SK-N-SH (cell line): ENCODE results near the gene TMEM109. TPM values are rescaled to one million over a fixed set of nuclear protein-coding genes. Genes with fewer than 3 reads are reported as not detected.
A peak's percentile ranks its signal among the peaks of the same experiment; 100 is the strongest.

Experiments
- CTCF ChIA-PET: fragments of 300-600, 350-600 bp; formaldehyde crosslinking; extraction: SDS; loops from one replicate; lab custom pipeline; 2021; lab: Yijun Ruan, JAX
- POLR2A ChIA-PET: fragments of 350-600 bp; sonication (Branson Sonifier 250); formaldehyde crosslinking; extraction: SDS; loops from one replicate; lab custom pipeline; 2020; ENCODE audit warnings: antibody characterized with exemption, inconsistent platforms; lab: Yijun Ruan, JAX
- DNase-seq: peaks from one replicate; pipeline ENCODE4 v3.0.0; 2012
- H2AFZ ChIP-seq: fragments of 200-600 bp; sonication (generic); 2 replicates; pipeline ENCODE4 v1.8.1; 2016; ENCODE audit warnings: antibody characterized with exemption, mild to moderate bottlenecking, low read depth
- H3F3A ChIP-seq: fragments of 200-600 bp; sonication (generic); replicated peaks from 2 replicates; pipeline ENCODE3; 2016; ENCODE audit warnings: antibody characterized with exemption, mild to moderate bottlenecking; ENCODE audit not compliant: insufficient read depth
- H3K27ac ChIP-seq, 2 experiments: fragments of 200-500 bp in 1 of 2; fragments of 200-600 bp in 1 of 2; sonication (Bioruptor generic) in 1 of 2; sonication (generic), shearing (Covaris generic) in 1 of 2; 2 replicates each; pipeline versions ENCODE4 v1.5.1 to v1.6.1; 2014 to 2016; ENCODE audit warnings: low read depth in 2 of 2, inconsistent platforms in 1 of 2, low read length in 1 of 2, mild to moderate bottlenecking in 1 of 2, mixed read lengths in 1 of 2
- H3K27me3 ChIP-seq: fragments of 200-600 bp; sonication (generic), shearing (Covaris generic); 2 replicates; pipeline ENCODE4 v1.6.1; 2016; ENCODE audit warnings: mixed run types; ENCODE audit not compliant: insufficient read depth
- H3K36me3 ChIP-seq, 2 experiments: fragments of 200-500 bp in 1 of 2; fragments of 200-600 bp in 1 of 2; sonication (Bioruptor generic) in 1 of 2; sonication (generic) in 1 of 2; replicated peaks in 1 of 2; 2 replicates each; pipeline versions ENCODE3 to v1.5.1; 2014 to 2016; ENCODE audit warnings: low read length in 1 of 2, mild to moderate bottlenecking in 1 of 2; ENCODE audit not compliant: insufficient read depth in 2 of 2, control insufficient read depth in 1 of 2
- H3K4me1 ChIP-seq, 2 experiments: fragments of 200-500 bp in 1 of 2; fragments of 200-600 bp in 1 of 2; sonication (Bioruptor generic) in 1 of 2; sonication (generic), shearing (Covaris generic) in 1 of 2; 2 replicates each; pipeline versions ENCODE4 v1.5.1 to v1.6.1; 2014 to 2016; ENCODE audit warnings: low read depth in 1 of 2, low read length in 1 of 2, mixed run types in 1 of 2; ENCODE audit not compliant: insufficient read depth in 2 of 2, control insufficient read depth in 1 of 2
- H3K4me2 ChIP-seq: fragments of 200-600 bp; sonication (generic), shearing (Covaris generic); 2 replicates; pipeline ENCODE4 v1.6.1; 2017; ENCODE audit warnings: mixed run types
- H3K4me3 ChIP-seq, 2 experiments: fragments of 200-500 bp in 1 of 2; fragments of 200-600 bp in 1 of 2; sonication (Bioruptor generic) in 1 of 2; sonication (generic), shearing (Covaris generic) in 1 of 2; 2 replicates each; pipeline versions ENCODE4 v1.5.1 to v1.8.1; 2014 to 2016; ENCODE audit warnings: low read depth in 2 of 2, inconsistent platforms in 1 of 2, low read length in 1 of 2, mild to moderate bottlenecking in 1 of 2, mixed read lengths in 1 of 2, moderate library complexity in 1 of 2
- H3K79me2 ChIP-seq: fragments of 200-600 bp; sonication (generic); 2 replicates; pipeline ENCODE4 v1.8.1; 2017; ENCODE audit warnings: mild to moderate bottlenecking; ENCODE audit not compliant: insufficient read depth
- H3K9ac ChIP-seq: fragments of 200-600 bp; sonication (generic); 2 replicates; pipeline ENCODE4 v1.6.1; 2017; ENCODE audit warnings: mixed run types
- H3K9me2 ChIP-seq: fragments of 200-600 bp; sonication (generic); 2 replicates; pipeline ENCODE4 v1.6.1; 2017; ENCODE audit warnings: mixed run types
- H3K9me3 ChIP-seq: fragments of 200-600 bp; sonication (generic); 2 replicates; pipeline ENCODE4 v1.6.1; 2017; ENCODE audit warnings: mixed run types, mild to moderate bottlenecking, moderate library complexity
- H4K20me1 ChIP-seq: fragments of 200-600 bp; sonication (generic); 2 replicates; pipeline ENCODE4 v1.6.1; 2017; ENCODE audit warnings: mild to moderate bottlenecking, mixed run types; ENCODE audit not compliant: insufficient read depth
- FOSL2 ChIP-seq: IDR thresholded peaks from 2 replicates; pipeline ENCODE4 v1.4.0; 2012; ENCODE audit warnings: low read depth, mild to moderate bottlenecking, moderate library complexity, borderline replicate concordance
- FOXJ3 ChIP-seq: sonication (generic); formaldehyde crosslinking; IDR thresholded peaks from 2 replicates; pipeline ENCODE4 v1.5.1; 2020; ENCODE audit warnings: mild to moderate bottlenecking, missing genetic modification reagents
- FOXM1 ChIP-seq: IDR thresholded peaks from 2 replicates; pipeline ENCODE4 v1.4.0; 2012; ENCODE audit warnings: low read depth, mild to moderate bottlenecking
- GATA2 ChIP-seq: sonication (generic); formaldehyde crosslinking; IDR thresholded peaks from 2 replicates; pipeline ENCODE4 v1.5.0; 2020; ENCODE audit warnings: mild to moderate bottlenecking, missing genetic modification reagents
- JUND ChIP-seq: IDR thresholded peaks from 2 replicates; pipeline ENCODE4 v1.4.0; 2012
- MXI1 ChIP-seq: IDR thresholded peaks from 2 replicates; pipeline ENCODE4 v1.6.1; 2012; ENCODE audit warnings: mild to moderate bottlenecking, low read depth, low read length, improper control_type of control experiment
- NRF1 ChIP-seq: IDR thresholded peaks from 2 replicates; pipeline ENCODE4 v1.6.1; 2012; ENCODE audit warnings: low read depth, mild to moderate bottlenecking, low read length
- POLR2AphosphoS5 ChIP-seq: IDR thresholded peaks from 2 replicates; pipeline ENCODE4 v1.6.1; 2012; ENCODE audit warnings: low read depth, low read length
- RAD21 ChIP-seq: IDR thresholded peaks from 2 replicates; pipeline ENCODE4 v1.6.1; 2012; ENCODE audit warnings: mild to moderate bottlenecking, low read length
- SIN3A ChIP-seq: IDR thresholded peaks from 2 replicates; pipeline ENCODE4 v1.6.1; 2012; ENCODE audit warnings: low read depth, mild to moderate bottlenecking, low read length, moderate library complexity, borderline replicate concordance
- SMC3 ChIP-seq: IDR thresholded peaks from 2 replicates; pipeline ENCODE4 v1.6.1; 2012; ENCODE audit warnings: low read depth, low read length, improper control_type of control experiment
- TAF1 ChIP-seq: IDR thresholded peaks from 2 replicates; pipeline ENCODE4 v1.6.1; 2012; ENCODE audit warnings: low read depth, mild to moderate bottlenecking, low read length, moderate library complexity, borderline replicate concordance
- TCF12 ChIP-seq: IDR thresholded peaks from 2 replicates; pipeline ENCODE4 v1.4.0; 2012
- TEAD4 ChIP-seq: IDR thresholded peaks from 2 replicates; pipeline ENCODE4 v1.4.0; 2012; ENCODE audit warnings: mild to moderate bottlenecking, borderline replicate concordance; ENCODE audit not compliant: insufficient read depth
- YY1 ChIP-seq: IDR thresholded peaks from 2 replicates; pipeline ENCODE4 v1.4.0; 2012; ENCODE audit warnings: low read depth, mild to moderate bottlenecking
- WGBS: methylation state at CpG from one replicate; pipeline ENCODE4 v1.1.6; 2017; ENCODE audit warnings: low lambda C conversion rate; 5-methylcytosine and 5-hydroxymethylcytosine counted together
- polyA plus RNA-seq, 3 experiments: library from polyadenylated mRNA; depleted of rRNA; stranded (reverse); fragments of >200 nt; gene quantifications; 2 replicates each; pipeline ENCODE4 v1.2.3, GENCODE V29; 2012
- TF ChIP-seq, protein P1 (sequence below): fragments of 200-600 bp; sonication (generic); IDR thresholded peaks from 2 replicates; pipeline ENCODE4 v1.6.1; 2017; ENCODE audit warnings: antibody characterized with exemption, mild to moderate bottlenecking, moderate library complexity
- TF ChIP-seq, protein P2 (sequence below): IDR thresholded peaks from 2 replicates; pipeline ENCODE4 v1.4.0; 2012; ENCODE audit warnings: low read depth, borderline replicate concordance

Gene TMEM109
- polyA plus RNA-seq, 1 of the 3 experiments (the other 2 are of a cell fraction) = 52.7 TPM

DNA sequence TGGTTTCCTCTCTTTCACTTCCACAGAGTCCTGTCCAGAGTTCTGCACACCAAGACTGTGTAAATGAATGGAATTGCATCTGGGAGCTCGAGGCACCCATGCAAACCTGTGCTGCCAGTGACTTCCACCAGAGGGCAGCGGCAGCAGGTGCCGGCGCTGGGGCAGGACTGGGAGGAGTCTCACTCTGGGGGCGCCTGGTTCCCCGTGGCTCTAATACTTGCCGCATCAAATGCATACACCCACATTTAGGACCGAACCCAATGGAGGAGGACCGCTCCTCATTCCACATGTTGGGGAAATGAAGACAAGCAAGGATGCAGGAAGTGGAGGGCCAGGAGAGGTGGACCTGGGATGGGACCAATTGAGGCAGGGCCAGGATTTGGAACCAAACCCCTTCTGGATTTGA lies 56.4 kb downstream of the TMEM109 start:
- H3F3A ChIP-seq = no peaks in the 10 kb centered on the region
- TF ChIP-seq, protein P1, sequence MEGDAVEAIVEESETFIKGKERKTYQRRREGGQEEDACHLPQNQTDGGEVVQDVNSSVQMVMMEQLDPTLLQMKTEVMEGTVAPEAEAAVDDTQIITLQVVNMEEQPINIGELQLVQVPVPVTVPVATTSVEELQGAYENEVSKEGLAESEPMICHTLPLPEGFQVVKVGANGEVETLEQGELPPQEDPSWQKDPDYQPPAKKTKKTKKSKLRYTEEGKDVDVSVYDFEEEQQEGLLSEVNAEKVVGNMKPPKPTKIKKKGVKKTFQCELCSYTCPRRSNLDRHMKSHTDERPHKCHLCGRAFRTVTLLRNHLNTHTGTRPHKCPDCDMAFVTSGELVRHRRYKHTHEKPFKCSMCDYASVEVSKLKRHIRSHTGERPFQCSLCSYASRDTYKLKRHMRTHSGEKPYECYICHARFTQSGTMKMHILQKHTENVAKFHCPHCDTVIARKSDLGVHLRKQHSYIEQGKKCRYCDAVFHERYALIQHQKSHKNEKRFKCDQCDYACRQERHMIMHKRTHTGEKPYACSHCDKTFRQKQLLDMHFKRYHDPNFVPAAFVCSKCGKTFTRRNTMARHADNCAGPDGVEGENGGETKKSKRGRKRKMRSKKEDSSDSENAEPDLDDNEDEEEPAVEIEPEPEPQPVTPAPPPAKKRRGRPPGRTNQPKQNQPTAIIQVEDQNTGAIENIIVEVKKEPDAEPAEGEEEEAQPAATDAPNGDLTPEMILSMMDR = peak; percentile 69
- TF ChIP-seq SMC3 = peak; percentile 87
- TF ChIP-seq, protein P2, sequence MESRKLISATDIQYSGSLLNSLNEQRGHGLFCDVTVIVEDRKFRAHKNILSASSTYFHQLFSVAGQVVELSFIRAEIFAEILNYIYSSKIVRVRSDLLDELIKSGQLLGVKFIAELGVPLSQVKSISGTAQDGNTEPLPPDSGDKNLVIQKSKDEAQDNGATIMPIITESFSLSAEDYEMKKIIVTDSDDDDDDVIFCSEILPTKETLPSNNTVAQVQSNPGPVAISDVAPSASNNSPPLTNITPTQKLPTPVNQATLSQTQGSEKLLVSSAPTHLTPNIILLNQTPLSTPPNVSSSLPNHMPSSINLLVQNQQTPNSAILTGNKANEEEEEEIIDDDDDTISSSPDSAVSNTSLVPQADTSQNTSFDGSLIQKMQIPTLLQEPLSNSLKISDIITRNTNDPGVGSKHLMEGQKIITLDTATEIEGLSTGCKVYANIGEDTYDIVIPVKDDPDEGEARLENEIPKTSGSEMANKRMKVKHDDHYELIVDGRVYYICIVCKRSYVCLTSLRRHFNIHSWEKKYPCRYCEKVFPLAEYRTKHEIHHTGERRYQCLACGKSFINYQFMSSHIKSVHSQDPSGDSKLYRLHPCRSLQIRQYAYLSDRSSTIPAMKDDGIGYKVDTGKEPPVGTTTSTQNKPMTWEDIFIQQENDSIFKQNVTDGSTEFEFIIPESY = no peak
- TF ChIP-seq RAD21 = peak; percentile 70
- TF ChIP-seq JUND = no peak
- no peaks in the 10 kb centered on the region for H4K20me1 ChIP-seq
- H3K36me3 ChIP-seq = no peaks in the 10 kb centered on the region
- H3K9ac ChIP-seq = no peak overlapping the region
- H3K4me3 ChIP-seq = no peak overlapping the region
- no peaks in the 10 kb centered on the region for H3K9me3 ChIP-seq
- no peak overlapping the region for H2AFZ ChIP-seq
- 18% methylated on average over 8 of the region's 9 CpGs for WGBS
- H3K9me2 ChIP-seq = no peaks in the 10 kb centered on the region
- H3K4me1 ChIP-seq = peaks cover 0 to 2% of the 10 kb centered on the region in 2 experiments; a peak in 1 of 4 replicates
- no peak overlapping the region for H3K27ac ChIP-seq
- H3K79me2 ChIP-seq = no peaks in the 10 kb centered on the region
- CTCF ChIA-PET = interaction anchor here (0.6 to 5.1 kb wide), 18 partner anchors 9 to 281 kb away, joined by 3 to 29 read pairs (median 4); no protein-coding TSS in a partner anchor
- POLR2A ChIA-PET = no interaction called here
- no peak overlapping the region for H3K4me2 ChIP-seq
- peak; percentile 73 for DNase-seq
- peaks cover 4% of the 10 kb centered on the region; the same call in 1 of the 2 replicates for H3K27me3 ChIP-seq

DNA sequence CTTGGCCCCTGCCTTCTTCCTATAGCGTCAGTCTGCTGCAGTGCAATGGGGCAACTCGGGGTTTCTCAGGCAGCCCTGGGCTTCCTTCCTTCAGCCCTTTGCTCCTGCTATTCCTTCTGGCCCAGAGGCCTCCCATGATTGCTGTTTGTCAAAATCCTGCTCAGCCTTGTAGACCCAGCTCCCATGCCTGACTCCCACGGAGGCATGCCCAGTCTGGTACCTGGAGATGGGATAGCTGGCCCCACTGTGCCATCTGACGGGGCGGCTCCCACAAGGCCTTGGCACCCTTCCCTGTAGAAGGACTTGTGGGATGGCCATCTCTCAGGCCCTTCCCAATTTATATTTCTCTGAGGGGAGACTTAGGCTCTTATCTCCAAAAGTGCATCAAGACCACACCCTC lies 56.9 kb downstream of the TMEM109 start:
- Histone ChIP-seq H3K27me3 (peaks cover 4% of the 10 kb centered on the region; the same call in 1 of the 2 replicates), H2AFZ (no peak overlapping the region), H3K9me2 (no peaks in the 10 kb centered on the region), H3K79me2 (no peaks in the 10 kb centered on the region), H3K9me3 (no peaks in the 10 kb centered on the region), H3K36me3 (no peaks in the 10 kb centered on the region), H3K4me1 (peaks cover 0 to 2% of the 10 kb centered on the region in 2 experiments; a peak in 1 of 4 replicates), H3K4me2 (no peak overlapping the region), H4K20me1 (no peaks in the 10 kb centered on the region), H3K4me3 (no peak overlapping the region), H3F3A (no peaks in the 10 kb centered on the region), H3K27ac (no peak overlapping the region), H3K9ac (no peak overlapping the region)
- CTCF ChIA-PET = interaction anchor here (0.7 to 5.1 kb wide), 10 partner anchors 9 to 151 kb away, joined by 3 to 29 read pairs (median 4); no protein-coding TSS in a partner anchor
- TF ChIP-seq GATA2 (CRISPR knock-in tag) (no peak), FOXJ3 (CRISPR knock-in tag) (no peak), FOSL2 (no peak), POLR2AphosphoS5 (no peak), NRF1 (no peak), SIN3A (no peak), FOXM1 (no peak), TAF1 (no peak), TCF12 (no peak), TEAD4 (no peak), MXI1 (no peak), YY1 (no peak)
- TF ChIP-seq, protein P1 = no peak
- DNase-seq = no peak
- 30% methylated on average over 5 of the region's 5 CpGs for WGBS
- POLR2A ChIA-PET = no interaction called here
